ENCODE data around the gene RAB34. TPM values are rescaled to one million over a fixed set of nuclear protein-coding genes. Genes with fewer than 3 reads are reported as not detected.

RAB34 gene
- total RNA-seq, 1 donor from 2014 or later = 99.5 TPM

DNA sequence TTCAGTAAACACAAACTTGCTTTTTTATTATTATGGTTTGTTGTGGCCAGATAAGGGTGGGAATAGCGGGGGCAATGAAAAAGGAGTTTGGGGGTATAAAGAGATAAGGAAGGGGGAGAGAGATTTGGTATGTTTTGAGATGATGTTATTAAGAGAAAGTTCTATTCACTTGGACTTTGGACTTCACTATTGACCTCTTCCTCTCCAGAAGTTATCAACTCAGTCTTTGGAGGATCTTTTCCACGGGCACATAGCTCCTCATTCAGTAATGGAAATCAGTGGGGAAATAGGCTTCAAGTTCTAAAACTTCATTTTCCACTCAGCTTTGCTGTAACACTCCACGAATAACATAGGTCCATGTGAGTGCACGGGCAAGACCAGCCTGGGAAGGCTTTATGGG lies 29.2 kb downstream of the RAB34 start:
- DNase-seq (ENCODE audit: extremely low read depth, low read depth, low spot score) = no peak

DNA sequence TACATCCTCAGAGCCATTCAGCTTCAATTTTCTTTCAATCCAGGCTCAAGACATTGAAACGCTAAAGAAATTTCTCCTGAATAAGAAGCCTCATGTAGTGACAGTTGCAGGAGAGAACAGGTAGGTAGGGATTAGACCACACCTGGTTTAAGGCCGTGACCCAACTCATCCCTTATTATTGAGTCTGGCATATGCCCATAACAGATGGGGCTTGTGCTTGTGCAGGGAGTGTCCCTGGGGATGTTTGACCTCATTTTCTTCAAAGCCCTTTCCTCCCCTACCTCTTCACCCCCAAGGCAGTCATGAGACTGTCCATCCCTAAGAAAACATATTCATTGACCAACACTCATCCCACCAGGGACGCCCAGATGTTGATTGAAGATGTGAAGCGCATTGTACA lies 31.4 kb downstream of the RAB34 start:
- no peak for DNase-seq (ENCODE audit: extremely low read depth, low read depth, low spot score)

DNA sequence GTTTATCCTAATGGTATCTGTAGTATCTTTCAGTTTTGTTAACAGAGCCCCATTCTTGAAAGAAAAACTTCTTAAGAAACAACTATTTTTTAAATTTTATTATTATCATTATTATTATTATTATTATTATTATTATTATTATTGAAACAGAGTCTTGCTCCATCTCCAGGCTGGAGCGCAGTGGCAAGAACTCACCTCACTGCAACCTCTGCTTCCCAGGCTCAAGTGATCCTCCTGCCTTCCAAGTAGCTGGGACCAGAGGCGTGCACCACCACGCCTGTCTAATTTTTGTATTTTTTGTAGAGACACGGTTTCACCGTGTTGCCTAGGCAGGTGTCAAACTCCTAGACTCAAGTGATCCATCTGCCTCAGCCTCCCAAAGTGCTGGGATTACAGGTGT lies 32.3 kb downstream of the RAB34 start:
- no peak for DNase-seq (ENCODE audit: extremely low read depth, low read depth, low spot score)

DNA sequence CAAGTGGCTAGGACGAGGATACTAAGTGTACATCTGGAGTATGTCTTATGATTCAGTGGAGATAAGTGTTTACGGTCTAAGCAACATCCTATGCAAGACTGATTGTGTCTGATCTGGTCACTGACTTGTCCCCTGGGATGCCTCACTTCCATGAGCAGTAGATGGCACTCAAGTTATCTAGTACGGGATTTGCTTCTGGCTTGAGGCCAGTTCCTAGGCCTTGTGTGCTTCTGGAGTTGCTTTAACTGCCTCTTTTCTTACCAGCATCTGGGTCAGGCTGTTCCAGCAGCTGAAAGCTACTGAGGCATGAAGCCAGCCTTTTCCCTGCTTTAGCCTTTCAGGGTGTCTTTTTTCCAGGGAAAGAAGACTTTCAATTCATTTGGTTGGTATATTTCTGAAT lies 32.7 kb downstream of the RAB34 start:
- DNase-seq (ENCODE audit: extremely low read depth, low read depth, low spot score) = no peak

DNA sequence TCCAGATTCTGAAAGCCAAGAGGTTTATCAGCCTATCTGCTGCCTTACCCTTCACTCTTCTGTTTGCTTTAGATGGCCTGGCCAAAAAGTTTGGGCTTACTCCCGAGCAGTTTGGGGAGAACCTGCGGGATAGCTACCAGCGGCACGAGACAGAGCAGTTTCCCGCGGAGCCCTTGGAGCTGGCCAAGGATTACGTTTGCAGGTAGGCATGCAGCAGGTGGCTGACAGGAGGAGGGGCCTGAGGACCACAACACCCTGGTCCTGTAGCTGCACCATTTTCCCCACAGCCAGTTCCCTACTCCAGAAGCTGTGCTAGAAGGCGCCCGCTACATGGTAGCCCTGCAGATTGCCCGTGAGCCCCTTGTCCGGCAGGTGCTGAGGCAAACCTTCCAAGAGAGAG lies 35.0 kb downstream of the RAB34 start:
- DNase-seq (ENCODE audit: extremely low read depth, low read depth, low spot score) = no peak

DNA sequence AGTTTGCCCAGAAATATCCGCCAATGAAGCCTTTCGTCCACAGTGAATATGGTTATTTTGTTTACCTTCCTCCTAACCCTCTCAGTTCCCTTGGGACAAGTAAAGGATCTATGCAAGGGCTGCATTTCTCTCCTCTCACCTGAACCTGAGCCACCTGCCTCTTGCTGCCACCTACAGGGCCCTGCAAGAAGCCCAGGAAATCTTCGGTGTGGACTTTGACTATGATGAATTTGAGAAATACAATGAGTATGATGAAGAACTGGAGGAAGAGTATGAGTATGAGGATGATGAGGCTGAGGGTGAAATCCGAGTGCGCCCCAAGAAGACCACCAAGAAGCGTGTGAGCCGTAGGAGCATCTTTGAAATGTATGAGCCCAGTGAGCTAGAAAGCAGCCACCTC lies 41.7 kb downstream of the RAB34 start:
- DNase-seq (ENCODE audit: extremely low read depth, low read depth, low spot score) = no peak

DNA sequence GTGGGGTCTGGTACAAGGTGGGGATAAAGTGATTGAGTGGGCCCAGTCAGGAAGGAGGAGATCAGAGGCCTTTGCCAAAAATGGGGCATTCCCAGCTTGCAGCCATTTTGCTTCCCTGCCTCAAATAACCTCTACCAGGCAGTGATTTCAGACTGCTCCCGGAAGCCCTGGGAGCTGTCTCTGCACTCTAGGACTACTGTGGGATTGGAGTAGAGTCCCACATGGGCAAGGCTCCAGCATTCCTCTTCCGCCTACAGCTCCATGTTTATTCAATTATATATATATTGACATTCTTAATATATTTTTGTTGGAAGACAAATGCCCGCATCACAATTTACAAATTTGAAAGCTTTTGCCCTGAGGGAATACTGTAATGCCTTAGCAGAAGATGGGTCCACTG lies 42.2 kb downstream of the RAB34 start:
- no peak for DNase-seq (ENCODE audit: extremely low read depth, low read depth, low spot score)

DNA sequence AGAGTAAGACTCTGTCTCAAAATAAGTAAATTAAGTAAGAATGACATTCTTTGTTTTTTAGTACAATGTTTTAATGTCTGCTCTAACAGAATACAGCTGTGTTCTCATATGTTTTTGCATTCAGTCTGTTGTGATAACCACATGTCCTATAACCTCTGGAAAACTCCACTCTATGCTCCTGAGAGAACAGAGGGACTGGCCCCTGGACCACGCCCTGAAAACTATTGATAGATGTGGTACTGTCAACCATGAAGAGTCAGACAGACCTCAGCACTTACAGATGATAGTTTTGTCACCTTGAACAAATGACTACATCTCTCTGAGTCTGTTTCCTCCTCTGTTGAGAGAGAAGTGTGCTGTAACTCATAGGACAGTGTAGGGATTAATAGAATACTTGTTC lies 47.8 kb downstream of the RAB34 start:
- no peak for DNase-seq (ENCODE audit: extremely low read depth, low read depth, low spot score)

DNA sequence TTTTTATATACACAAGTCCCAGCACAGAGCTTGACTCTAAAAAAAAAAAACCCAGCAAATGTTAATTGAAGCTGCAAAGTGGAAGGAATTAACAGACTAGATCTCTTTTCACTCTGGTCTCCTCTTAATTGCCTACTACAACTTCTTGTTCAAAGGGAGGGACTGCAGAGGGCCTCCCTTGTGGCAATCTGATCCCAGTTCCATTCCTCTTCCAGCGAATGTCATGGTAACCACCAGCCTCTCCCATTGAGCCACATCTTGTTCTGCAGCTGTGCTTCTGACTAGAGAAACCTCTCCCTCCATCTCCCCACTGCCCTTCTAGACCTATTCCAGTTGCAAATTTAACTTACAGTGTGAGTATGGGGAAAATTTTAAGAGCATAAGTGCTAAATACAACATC lies 49.8 kb downstream of the RAB34 start:
- no peak for DNase-seq (ENCODE audit: extremely low read depth, low read depth, low spot score)

DNA sequence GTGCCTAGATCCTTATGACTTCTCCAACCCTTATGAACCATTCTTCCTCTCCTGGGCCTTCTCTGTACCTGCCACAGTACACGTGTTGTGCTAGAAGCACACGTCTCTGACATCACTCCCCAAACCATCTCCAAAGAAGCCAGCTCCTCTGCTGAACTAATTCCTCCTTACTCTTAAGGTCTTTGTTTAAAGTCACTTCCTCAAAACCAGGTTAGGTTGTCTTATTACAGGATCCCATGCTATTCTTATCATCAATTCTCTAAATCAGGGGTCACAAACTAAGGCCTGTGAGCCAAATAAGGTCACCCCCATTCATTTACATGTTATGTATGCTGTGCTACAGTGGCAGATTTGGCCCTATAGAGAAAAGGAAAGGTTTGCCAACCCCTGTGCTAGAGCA lies 51.7 kb downstream of the RAB34 start:
- DNase-seq (ENCODE audit: extremely low read depth, low read depth, low spot score) = no peak

Other genes starting within 250 kb of the RAB34 start
- not detected in 2 replicates for gene SLC13A2, start 244.2 kb downstream of the RAB34 start, total RNA-seq
- gene FOXN1, start 211.5 kb downstream of the RAB34 start, total RNA-seq = not detected in 2 replicates
- gene UNC119, start 165.2 kb downstream of the RAB34 start, total RNA-seq = 38.0 and 40.0 TPM in 2 replicates
- 101 and 112 TPM in 2 replicates for gene PIGS, start 146.3 kb downstream of the RAB34 start, total RNA-seq
- 14.1 and 23.8 TPM in 2 replicates for gene ALDOC, start 141.0 kb downstream of the RAB34 start, total RNA-seq
- 13.0 and 18.6 TPM in 2 replicates for gene SPAG5, start 118.8 kb downstream of the RAB34 start, total RNA-seq
- 2.5 and 5.1 TPM in 2 replicates for gene RSKR, start 103.7 kb downstream of the RAB34 start, total RNA-seq
- gene BLTP2, start 72.7 kb downstream of the RAB34 start, total RNA-seq = 132 and 154 TPM in 2 replicates
- 54.4 and 58.6 TPM in 2 replicates for gene SDF2, start 56.0 kb downstream of the RAB34 start, total RNA-seq
- 49.1 and 65.2 TPM in 2 replicates for gene SUPT6H, start 55.7 kb downstream of the RAB34 start, total RNA-seq
- 0.23 TPM in 1 of 2 replicates, not detected in the other for gene PROCA1, start 6.0 kb downstream of the RAB34 start, total RNA-seq
- gene RPL23A, start 2.1 kb upstream of the RAB34 start, total RNA-seq = 328 and 663 TPM in 2 replicates
- gene TLCD1, start 8.4 kb upstream of the RAB34 start, total RNA-seq = 2.8 and 3.4 TPM in 2 replicates
- gene NEK8, start 10.9 kb upstream of the RAB34 start, total RNA-seq = 2.8 and 5.4 TPM in 2 replicates
- gene TRAF4, start 26.1 kb upstream of the RAB34 start, total RNA-seq = 38.8 and 42.8 TPM in 2 replicates
- gene FAM222B, start 124.9 kb upstream of the RAB34 start, total RNA-seq = 39.8 and 42.0 TPM in 2 replicates
- gene ERAL1, start 137.1 kb upstream of the RAB34 start, total RNA-seq = 42.0 and 49.2 TPM in 2 replicates
- 124 and 133 TPM in 2 replicates for gene FLOT2, start 179.9 kb upstream of the RAB34 start, total RNA-seq
- 5.3 and 5.5 TPM in 2 replicates for gene DHRS13, start 185.2 kb upstream of the RAB34 start, total RNA-seq
- 27.4 and 39.8 TPM in 2 replicates for gene PHF12, start 233.7 kb upstream of the RAB34 start, total RNA-seq